Smooth muscle cell of the brain vasculature (primary cell): Measurements from ENCODE around the gene ULK1.
A peak's percentile ranks its signal among the peaks of the same experiment; 100 is the strongest.

Source experiments
- DNase-seq: peaks from one replicate; pipeline ENCODE4 v3.0.0-alpha.2; 2012; ENCODE audit warnings: low read depth, low spot score

The ULK1 gene

GRCh38 chr12:131920157-131920508 lies 25.7 kb downstream of the ULK1 start:
- DNase-seq: no peak

- DNase-seq: no peak
Observed at GRCh38 chr12:131920902-131921840, 26.7 kb downstream of the ULK1 start.

GRCh38 chr12:131921866-131922769 lies 27.7 kb downstream of the ULK1 start:
- DNase-seq: no peak

GRCh38 chr12:131922772-131923171 lies 28.4 kb downstream of the ULK1 start:
- DNase-seq: no peak

- DNase-seq: no peak
Observed at GRCh38 chr12:131923260-131923659, 28.8 kb downstream of the ULK1 start.

- DNase-seq: no peak
Observed at GRCh38 chr12:131927110-131928079, 33.0 kb downstream of the ULK1 start.

- DNase-seq: no peak
Observed at GRCh38 chr12:131928080-131928710, 33.8 kb downstream of the ULK1 start.

GRCh38 chr12:131928711-131929580 lies 34.5 kb downstream of the ULK1 start, which contains the start of gene PUS1:
Gene PUS1, plus strand, starts transcription at chr12:131929276. Its CDS starts 447 bp downstream, at chr12:131929723.
- peak; percentile 80 for DNase-seq

GRCh38 chr12:131929581-131930456 lies 35.4 kb downstream of the ULK1 start:
- DNase-seq: no peak

GRCh38 chr12:131930510-131930909 lies 36.1 kb downstream of the ULK1 start:
- no peak for DNase-seq

- DNase-seq: no peak
Observed at GRCh38 chr12:131933387-131933786, 39.0 kb downstream of the ULK1 start.

GRCh38 chr12:131934535-131934934 lies 40.1 kb downstream of the ULK1 start:
- DNase-seq: no peak

- no peak for DNase-seq
Observed at GRCh38 chr12:131938082-131938481, 43.7 kb downstream of the ULK1 start.

GRCh38 chr12:131939007-131939406 lies 44.6 kb downstream of the ULK1 start:
- no peak for DNase-seq

- no peak for DNase-seq
Observed at GRCh38 chr12:131940141-131940547, 45.7 kb downstream of the ULK1 start.

- DNase-seq: no peak
Observed at GRCh38 chr12:131941116-131941986, 46.9 kb downstream of the ULK1 start.

GRCh38 chr12:131941987-131942341 lies 47.5 kb downstream of the ULK1 start:
- no peak for DNase-seq

- DNase-seq: no peak
Observed at GRCh38 chr12:131942671-131943070, 48.2 kb downstream of the ULK1 start.
